GM19099 (cell line): ENCODE results near the gene ARID1B.

ENCODE experiments used
- POLR2A ChIP-seq: IDR thresholded peaks from 3 replicates; pipeline ENCODE4 v1.6.1; 2011; ENCODE audit warnings: low read depth; ENCODE audit not compliant: insufficient read length; ENCODE audit errors: extremely low read depth

The ARID1B gene

DNA sequence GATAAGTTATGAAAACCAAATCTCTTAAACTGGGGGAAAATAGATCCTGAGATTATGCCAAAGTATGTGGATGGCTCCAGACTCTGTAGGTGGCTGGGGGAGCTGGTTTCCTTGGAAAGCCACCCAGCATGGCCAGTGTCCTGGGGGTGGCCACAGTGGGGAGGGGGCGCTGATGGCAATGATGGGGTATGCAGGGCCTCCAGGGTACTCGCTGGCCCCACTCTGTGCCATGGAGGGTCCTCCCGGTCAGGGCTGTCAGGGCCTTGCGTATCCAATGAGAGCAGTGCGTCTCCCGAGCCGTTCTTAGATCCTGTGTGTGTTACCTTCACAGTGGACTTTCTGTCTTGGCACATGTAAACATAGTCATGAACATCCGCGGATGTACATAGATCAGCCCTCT, 393.4 kb downstream of the ARID1B start:
- no peak for TF ChIP-seq POLR2A

DNA sequence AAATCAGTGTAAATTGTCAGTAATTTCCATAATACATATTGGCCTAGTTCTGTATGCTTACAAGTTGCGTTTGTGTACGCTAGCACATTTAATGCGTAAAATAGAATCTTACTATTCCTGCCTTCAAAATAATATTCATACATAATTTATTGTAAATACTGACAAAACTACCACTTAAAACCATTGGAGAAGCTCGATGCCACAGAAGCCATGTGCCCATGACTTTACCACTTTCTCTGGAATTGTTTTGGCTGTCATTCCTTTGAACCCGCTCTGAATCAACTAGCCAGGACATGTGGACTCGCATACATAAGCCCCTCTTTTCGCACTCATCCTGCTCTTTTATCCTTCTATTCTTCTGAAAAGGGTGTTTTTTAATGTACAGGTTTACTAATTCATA, 394.6 kb downstream of the ARID1B start:
- no peak for TF ChIP-seq POLR2A

DNA sequence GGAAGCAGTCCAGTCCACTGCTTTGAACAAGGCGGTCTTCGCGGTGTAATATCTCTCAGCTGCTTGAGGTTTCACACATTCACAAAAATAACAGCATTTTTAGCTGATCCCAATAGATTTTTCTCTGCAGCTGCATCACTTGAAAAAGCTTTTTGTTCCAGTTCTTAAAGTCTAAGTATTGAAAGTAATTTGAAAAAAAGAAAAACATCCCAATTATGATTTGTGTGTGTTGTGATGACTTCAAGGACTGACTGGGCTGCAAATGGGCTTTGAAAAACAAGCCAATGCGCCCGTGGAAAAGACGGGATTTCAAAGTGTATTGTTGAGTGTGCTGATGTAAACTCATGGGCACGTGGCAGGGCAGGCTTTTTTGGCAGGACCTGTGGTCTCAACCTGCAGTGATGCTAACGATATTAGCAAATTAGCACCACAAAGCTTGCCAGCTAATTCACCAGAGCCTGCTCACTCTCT, 395.1 kb downstream of the ARID1B start:
- no peak for TF ChIP-seq POLR2A

DNA sequence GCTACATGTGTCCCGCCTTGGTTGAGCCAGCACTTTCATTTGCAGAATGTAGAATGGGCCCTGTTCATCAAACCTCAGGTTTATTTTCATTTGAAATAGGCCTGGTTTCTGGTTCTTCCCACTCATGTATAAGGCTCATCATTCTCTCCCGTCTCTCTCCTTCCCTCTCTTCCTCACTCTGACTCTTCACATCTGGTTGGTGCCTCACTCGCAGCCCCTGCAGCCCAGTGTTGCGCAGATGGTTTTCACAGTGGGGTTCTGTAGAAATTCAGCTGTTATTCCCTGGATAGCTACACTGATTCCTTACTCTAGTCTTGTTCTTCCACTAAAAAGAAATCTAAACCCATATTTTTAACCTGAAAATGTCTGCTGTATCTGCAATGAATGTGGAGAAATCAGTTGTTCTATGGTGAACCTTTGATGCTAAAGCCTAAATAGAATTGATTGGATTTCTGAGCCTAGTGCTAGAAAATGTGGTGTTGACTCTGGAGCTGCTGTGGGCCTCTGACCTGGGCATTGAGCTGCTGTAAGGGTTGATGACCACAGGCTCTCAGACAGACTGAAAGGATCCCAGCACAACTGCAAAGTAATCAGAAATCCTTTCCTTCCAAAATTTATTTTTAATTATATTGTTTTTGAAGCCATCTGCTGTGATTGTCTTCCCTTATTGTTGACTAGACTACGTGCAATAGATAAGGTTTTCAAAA, 395.8 kb downstream of the ARID1B start:
- no peak for TF ChIP-seq POLR2A

DNA sequence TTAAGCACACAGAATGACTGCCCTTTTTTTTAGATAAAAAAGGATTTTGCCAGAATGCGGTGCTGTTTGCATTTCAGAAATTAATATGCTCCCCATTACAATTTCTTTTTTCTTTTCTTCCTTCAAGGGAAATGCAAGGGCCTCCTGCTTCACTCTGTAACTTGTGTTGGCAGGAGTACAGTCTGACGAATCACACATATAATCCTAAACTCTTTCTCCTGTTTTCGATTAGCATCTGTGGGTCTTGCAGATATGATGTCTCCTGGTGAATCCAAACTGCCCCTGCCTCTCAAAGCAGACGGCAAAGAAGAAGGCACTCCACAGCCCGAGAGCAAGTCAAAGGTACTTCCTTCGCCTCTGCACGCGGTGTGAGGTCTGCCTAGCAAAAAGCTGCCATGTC, 396.6 kb downstream of the ARID1B start:
- no peak for TF ChIP-seq POLR2A

DNA sequence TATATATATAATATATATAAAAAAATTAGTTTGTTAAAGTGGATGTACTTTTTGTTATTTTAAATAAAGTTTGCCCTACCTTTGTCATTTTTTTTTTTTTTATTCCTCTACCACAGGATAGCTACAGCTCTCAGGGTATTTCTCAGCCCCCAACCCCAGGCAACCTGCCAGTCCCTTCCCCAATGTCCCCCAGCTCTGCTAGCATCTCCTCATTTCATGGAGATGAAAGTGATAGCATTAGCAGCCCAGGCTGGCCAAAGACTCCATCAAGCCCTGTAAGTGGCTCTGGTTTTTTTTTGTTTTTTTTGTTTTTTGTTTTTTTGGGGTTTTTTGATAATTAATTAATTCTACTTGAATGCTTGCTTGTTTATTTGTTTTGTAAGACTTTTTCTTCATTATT, 397.6 kb downstream of the ARID1B start:
- TF ChIP-seq POLR2A, result no peak

DNA sequence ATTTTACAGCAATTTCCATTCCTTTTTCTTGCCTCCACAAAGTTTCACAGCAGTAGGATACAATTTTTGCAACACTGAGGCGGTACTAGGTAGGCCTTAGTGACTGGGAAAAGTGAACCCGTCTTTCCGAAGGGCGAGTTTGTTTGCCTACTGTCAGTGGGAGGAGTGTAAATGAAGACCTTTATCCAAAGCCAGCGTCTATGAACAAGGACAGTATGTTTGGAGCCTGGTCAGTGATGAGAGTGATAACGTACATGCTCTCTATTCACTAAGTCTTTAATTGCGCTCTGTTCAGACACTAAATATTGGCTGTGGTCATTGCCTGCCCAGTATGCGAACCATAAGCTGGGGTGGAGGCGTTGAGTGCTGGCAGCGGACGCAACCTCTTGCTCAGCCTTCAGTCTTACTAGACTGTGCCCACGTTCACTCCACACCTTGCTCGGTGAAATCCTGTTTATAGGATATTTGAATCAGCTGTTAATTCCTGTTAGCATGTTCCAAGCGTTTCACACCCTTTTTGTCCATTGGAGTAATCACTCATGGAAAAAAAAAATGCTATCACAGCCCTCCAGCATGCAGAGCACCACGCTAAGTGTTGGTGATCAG, 400.7 kb downstream of the ARID1B start:
- TF ChIP-seq POLR2A, result no peak

DNA sequence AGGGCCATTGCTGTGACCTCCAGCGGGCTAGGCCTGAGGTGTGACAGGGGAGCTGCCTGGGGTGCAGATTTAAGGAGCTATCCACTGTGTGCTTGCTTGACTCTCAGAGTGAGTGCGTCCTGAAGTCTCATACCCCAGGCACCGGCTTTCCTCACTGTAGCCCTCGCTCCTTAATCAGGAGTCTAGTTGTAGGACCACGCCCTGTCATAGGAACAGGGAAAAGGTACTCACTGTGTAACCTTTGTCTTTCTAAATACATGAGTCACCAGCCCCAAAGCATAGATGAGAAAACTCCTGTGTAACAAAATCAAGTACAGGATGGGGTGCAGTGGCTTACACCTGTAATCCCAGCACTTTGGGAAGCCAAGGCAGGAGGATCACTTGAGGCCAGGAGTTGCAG, 404.5 kb downstream of the ARID1B start:
- TF ChIP-seq POLR2A, result no peak

DNA sequence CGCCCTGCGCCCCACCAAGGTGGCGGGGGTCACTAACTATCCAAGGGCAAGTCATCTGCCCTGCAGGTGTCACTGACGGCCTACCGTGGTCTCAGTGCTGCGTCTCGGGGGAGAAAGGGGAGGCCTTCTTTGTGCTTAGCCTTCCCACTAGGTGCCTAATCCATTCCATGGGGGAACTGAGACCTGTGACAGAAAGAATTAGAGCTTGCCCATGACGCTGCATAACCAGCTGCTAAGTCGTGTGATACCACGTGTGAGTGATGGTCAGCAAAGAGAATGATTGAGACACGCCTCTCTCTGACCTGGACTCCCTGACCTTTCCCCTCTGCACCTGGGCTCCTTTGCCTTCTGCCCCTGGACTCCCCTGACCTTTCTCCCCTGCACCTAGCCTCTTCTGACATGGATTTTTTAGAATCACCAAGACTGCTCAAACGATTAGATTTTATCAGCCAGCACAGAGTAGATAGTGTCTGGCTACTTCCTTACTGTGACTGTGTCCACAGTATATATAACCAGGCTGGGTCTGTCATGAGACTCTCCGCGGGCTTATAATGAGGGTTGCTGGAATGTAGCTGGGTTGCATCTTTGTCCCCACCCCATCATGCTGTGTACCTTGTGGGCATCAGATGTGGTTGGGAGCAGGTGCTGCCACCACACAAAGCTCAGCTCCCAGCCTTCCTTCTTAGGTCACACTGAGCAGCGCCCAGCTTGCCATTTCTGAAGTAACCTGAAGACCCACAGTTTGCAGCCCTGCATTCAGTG, 405.5 kb downstream of the ARID1B start:
- no peak for TF ChIP-seq POLR2A

DNA sequence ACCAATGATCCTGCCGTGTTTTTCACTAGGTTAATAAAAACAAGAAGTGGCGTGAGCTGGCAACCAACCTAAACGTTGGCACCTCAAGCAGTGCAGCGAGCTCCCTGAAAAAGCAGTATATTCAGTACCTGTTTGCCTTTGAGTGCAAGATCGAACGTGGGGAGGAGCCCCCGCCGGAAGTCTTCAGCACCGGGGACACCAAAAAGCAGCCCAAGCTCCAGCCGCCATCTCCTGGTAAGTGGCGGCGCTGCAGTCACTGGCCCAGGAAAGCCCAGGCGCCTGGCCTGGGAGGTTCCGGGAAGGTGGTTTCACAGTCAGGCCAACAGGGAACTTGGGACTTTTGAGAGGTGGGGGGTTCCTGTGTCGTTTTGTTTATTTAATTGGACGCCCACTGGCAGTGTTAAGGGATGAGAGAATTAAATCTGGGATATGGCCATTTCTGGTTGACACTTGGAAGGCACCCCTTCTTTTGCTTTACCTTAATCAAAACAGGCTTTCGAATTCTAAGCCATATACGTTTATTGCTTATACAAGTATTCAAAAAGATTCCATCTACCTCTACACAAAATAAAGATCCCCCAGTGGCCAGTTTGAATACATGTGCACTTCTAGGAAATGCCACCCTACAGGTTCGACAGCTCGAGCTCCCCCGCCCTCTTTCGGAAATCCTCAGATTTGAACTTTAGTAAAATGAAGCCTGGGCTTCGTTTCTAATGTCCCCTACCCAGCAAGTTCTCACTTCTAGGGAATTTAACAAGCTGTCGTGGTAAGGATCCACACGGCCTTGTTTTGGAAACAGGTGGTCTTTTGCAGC, 407.2 kb downstream of the ARID1B start:
- TF ChIP-seq POLR2A, result no peak

DNA sequence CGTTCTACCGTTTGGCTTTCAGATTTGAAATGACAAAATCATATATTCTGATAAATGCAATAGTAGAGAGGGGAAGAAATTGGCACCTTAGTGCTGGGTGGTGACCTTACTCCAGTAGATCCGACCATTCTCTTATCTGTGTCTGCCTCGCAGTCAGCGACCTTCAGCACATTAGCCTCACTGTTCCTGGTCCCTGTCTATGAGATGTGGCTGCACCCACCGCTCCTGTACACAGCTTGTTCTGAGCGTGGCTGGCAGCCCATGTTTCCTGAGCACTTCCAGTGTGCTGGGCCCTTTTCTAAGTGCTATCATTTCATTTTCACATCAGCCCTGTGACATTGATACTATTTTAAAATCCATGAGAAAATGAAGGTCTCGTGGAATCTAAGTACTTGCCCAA, 408.0 kb downstream of the ARID1B start:
- no peak for TF ChIP-seq POLR2A

DNA sequence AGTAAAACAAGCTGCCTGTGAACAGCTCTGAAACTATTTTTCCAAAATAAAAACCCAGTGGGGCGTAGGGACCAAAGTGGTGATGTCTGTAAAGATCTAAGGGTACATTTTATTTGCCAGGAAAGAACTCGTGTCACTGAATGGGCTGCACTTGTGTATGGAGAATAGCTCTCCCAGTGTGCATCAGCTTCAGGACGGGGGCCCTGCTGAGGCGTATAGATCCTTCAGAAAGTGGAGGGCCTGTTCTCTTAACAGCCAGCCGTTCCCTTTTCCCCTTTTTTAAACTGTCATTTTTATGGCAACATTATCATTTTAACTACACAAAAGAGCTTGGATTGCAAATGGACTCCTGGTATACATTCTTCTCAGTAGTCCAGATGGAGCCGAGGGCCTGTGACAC, 408.8 kb downstream of the ARID1B start:
- TF ChIP-seq POLR2A, result no peak

DNA sequence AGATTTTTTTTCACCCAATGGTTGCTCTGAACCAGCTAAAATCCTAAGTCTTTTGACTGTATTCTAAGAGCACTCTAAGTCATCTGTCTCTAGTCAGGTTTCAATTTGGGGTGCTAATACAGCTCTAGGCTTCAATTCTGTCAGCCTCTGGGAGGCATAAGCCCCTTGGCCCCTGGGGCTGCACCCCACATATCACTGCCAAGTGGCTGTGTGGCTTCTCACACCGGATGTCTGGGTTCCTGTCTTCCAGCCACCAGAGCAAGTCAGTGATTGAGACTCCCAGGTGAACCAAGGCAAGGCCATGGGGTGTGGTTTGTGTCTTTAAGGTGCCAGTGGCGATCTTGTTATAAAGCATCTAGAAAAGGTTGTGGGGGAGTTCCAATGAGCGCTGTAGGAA, 409.6 kb downstream of the ARID1B start:
- no peak for TF ChIP-seq POLR2A

DNA sequence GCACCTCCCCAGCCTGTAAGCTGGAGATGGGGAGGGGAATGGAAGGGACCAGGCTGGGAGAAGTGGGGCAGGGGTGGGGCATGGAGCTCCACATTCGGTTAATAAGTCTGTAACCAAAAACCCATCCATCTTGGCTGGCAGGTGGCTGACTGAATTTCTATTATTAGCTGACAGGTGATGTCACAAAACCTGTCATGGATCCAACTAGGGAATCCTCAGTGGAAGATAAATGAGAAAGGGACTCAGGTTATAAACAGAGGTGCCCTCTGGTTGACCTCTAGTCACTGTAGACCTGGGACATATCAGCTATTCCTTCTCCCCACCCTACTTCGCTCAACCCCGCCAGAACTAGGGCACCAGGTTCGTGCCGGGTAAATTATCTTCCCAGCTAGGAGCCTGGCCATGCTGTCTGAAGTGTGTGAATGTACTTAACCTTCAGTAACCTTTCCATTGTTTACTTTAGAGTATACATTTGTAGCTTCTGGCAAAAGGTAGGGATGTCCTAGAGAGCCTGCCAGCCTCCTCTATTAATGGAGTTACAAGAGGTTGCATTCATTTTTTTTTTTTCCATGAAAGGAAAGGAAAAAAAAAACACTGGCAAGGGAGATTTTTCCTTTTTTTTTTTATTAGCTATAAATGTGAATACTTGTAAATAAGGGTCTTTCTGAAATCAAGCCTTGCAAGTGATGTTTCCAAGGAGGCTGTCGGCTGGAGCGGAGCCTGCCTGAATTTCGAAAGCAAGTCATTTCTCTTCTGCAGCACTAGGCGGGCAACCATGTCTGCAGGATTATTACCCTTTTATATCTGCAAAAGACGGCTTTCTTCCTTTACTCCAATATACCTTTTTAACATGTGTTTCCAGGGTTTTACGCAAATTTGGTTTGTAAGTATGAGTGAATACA, 410.3 kb downstream of the ARID1B start:
- TF ChIP-seq POLR2A, result no peak
